HCT116 (cell line): ENCODE data around the gene TMEM52. TPM values are rescaled to one million over a fixed set of nuclear protein-coding genes. Genes with fewer than 3 reads are reported as not detected.

ENCODE experiments used
- CBX3 ChIP-seq: IDR thresholded peaks from 2 replicates; pipeline ENCODE4 v1.6.1; 2012; ENCODE audit warnings: low read depth
- CEBPB ChIP-seq: IDR thresholded peaks from 2 replicates; pipeline ENCODE4 v1.6.1; 2012; ENCODE audit warnings: low read depth
- ELF1 ChIP-seq: IDR thresholded peaks from 2 replicates; pipeline ENCODE4 v1.6.1; 2012; ENCODE audit warnings: low read depth, borderline replicate concordance
- EZH2 ChIP-seq: fragments of 200-600 bp; sonication (generic); IDR thresholded peaks from 2 replicates; pipeline ENCODE4 v1.6.1; 2017; ENCODE audit warnings: antibody characterized with exemption, mixed run types
- JUND ChIP-seq: IDR thresholded peaks from 2 replicates; pipeline ENCODE4 v1.6.1; 2012
- MAX ChIP-seq: IDR thresholded peaks from 2 replicates; pipeline ENCODE4 v1.6.1; 2012
- POLR2A ChIP-seq: IDR thresholded peaks from 2 replicates; pipeline ENCODE4 v1.7.0; 2011; ENCODE audit warnings: borderline replicate concordance; ENCODE audit not compliant: insufficient read depth, insufficient read length; ENCODE audit errors: extremely low read depth
- REST ChIP-seq: IDR thresholded peaks from 2 replicates; pipeline ENCODE4 v1.6.1; 2012; ENCODE audit warnings: low read depth
- SP1 ChIP-seq: IDR thresholded peaks from 2 replicates; pipeline ENCODE4 v1.6.1; 2012; ENCODE audit warnings: low read depth
- SRF ChIP-seq: IDR thresholded peaks from 2 replicates; pipeline ENCODE4 v1.6.1; 2012; ENCODE audit warnings: low read depth
- TCF7L2 ChIP-seq: IDR thresholded peaks from 2 replicates; pipeline ENCODE4 v1.7.0; 2011; ENCODE audit warnings: borderline replicate concordance, inconsistent platforms; ENCODE audit not compliant: insufficient read depth, insufficient read length; ENCODE audit errors: extremely low read depth
- ZBTB33 ChIP-seq: IDR thresholded peaks from 2 replicates; pipeline ENCODE4 v1.6.1; 2011; ENCODE audit warnings: mild to moderate bottlenecking, low read length, moderate library complexity; ENCODE audit not compliant: insufficient replicate concordance; ENCODE audit errors: extremely low read depth
- ZFX ChIP-seq: fragments of 450-650 bp; IDR thresholded peaks from 2 replicates; pipeline ENCODE4 v1.6.1; 2017
- total RNA-seq: library from RNA; stranded (reverse); gene quantifications from one replicate; pipeline ENCODE4 v1.2.1, GENCODE V29; 2021; ENCODE audit not compliant: unreplicated experiment

TMEM52 gene
- total RNA-seq, 1 experiment from 2014 or later = 27.5 TPM

- TF ChIP-seq ZBTB33 = no peak
- no peak for TF ChIP-seq CEBPB
- TF ChIP-seq REST = no peak
- TF ChIP-seq POLR2A = no peak
- peak; percentile 75 for TF ChIP-seq MAX
- no peak for TF ChIP-seq ELF1
- TF ChIP-seq ZFX = 0 out of 2 replicates have a peak, but pooled peaks have one; percentile 47
- peak; percentile 31 for TF ChIP-seq TCF7L2
- TF ChIP-seq JUND = no peak
- no peak for TF ChIP-seq SRF
- TF ChIP-seq CBX3 = no peak
- peak; percentile 33; the same call in 1 of the 2 replicates for TF ChIP-seq SP1
- no peak for TF ChIP-seq EZH2
Observed at GRCh38 chr1:1890506-1891348, 28.4 kb downstream of the TMEM52 start, which contains the start of gene GNB1 (continued).
